Activated CD8-positive, alpha-beta memory T cell treated with anti-CD3 and anti-CD28 coated beads, Interleukin-2, amount 50 U/mL, for 48 hours (primary cell): ENCODE measurements around the gene AGPAT2.
A peak's percentile ranks its signal among the peaks of the same experiment; 100 is the strongest.

Experiments
- DNase-seq: peaks from one replicate; pipeline ENCODE4 v3.0.0-alpha.2; 2020

AGPAT2 gene

DNA sequence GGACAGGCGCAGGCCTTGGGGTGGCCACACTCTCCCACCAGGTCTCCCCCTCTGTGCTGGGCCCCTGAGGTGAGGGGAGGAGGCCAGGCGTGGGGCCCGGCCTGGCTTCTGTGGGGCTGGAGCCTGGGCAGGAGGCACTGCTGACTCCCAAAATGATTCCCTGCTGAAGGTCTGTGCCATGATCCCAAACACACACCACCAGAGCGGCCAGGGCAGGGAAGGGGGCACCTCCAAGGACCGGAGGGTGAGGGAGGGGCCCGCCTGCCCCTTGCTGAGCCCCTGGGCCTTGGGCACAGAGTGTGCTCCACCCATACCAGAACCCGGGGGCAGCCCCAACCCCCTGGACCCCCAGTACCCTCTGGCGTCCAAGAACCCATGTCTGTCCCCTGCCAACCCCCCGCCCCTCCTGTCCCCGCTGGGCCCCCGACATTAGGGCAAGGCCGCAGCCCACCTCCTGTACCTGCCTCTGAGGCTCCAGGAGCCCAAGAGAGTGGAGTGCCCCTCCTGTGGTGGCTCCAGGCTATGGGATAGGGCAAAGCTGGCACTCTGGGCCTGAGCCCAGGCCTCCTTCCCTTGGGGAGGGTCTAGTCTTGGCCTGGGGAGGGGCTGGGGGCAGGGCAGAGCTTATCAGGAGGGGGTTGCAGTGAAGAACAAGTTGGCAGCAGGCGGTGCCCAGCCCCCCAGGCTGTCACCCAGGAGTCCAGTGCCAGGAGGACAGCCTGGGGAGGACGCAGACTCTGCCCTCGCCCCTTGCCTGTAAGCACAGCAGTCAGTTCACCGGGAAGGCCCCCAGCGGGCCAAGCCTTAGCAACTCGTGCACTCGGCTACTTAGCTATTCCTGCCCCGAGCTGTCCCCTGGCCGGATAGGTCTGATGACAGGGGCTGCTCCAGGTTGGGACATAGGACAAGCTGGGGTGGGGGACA is 27.1 kb downstream of the AGPAT2 start:
- no peak for DNase-seq

DNA sequence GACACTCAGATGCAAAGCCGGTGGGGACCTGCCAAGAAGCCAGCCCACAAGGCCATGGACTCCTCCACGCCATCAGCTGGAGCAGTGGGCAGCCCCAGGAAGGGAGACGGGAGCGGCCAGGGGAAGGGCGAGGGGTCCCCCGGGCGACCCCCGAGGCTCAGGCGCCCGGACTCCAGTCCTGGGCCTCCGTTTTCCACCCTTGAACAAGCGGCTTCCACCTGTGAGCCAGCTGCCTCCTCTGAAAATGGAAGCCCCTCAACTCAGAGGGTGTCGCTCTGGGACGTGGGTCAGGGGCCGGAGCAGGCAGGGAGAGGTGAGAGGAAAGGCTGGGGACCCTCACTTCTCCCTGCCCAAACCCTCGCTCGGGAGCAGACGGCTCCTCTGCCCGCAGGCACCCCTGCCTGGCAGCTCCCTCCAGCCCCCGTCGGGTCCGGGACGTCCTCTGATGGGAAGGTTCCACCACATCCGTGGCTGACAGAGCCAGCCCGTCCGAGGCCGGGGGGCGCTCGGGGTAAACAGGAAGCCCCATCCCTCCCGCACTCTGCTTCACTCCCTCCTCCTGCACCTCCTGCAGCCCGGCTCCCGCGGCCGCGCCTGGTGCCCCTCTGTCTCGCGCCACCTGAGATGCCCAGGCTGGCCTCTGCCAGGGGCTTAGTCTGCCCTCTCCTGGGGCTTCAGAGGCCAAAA is 28.3 kb downstream of the AGPAT2 start:
- DNase-seq, result no peak

DNA sequence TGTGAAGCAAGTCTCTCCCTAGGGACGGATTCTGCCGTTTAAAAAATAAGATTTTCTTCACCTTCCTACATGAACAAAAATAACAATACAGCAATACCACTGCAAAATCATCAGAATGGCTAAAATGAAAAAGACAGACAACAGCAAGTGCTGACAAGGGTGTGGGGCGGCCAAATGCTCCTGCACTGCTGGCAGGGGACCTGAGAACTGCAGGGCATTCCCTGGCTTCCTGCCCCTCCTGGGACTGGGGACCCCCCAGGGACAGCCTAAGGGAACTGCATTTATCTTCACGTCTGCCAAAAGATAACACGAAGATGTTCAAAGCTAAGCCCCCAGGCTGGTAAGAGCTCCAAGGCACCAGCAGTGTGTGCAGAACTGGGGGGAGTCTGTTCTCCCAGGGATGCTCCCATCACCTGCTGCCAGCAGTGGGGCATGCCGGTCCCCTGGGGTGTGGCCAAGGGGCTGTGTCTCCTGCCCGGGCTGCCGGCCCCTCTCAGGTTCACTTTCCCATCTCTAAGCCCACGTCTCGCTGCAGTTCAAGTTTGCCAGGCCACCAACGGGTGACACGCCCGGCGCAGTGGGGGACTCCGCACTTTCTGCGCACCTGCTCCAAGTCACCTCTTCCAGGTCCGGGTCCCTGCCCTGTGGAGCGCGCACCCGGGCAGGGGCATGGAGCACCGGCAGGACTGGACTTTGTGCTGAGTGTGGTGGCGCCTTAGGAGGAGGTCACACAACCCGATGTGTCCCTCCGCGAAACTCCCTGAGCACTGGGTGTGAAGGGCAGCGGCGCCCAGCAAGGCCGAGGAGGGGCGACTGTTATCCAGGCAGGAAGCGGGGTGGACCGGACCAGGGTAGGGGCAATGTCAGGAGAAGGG is 29.0 kb downstream of the AGPAT2 start:
- no peak for DNase-seq

DNA sequence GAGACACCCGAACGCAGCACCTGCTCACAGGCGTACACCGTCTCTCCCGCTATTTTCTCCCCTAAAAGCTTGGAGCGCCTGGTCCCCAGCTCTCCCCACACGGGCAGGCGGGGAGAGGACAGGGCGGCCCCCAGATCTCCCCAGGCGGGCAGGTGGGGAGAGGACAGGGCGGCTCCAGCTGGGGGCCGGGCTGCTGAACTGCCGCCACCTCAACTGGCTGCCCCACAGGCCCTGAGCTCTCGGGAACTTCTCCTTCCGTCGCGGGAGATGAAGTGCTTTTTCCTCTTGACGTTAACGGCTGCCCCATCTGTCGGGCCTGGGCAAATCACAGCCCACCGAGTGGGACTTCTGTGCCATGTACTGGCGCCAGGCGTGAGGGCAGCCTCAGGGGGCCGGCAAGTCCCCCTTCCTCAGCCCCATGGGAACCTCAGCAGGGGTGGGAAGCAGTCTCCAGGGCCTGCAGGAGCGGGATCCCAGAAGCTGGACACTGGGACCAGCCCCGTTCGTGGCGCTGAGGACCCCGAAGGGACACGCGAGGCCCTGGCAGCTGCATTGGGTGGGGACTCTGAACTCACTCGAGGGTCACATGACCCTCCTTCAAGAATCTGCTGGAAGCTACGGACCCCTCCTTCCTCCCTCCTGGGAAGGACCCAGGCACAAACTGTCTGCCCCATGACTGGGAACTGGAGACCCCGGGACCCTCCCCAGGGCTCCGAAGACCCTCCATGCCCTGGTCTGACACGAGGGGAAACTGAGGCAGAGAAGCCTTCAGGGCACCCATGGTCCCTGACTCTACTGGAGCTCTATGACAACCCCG is 30.3 kb downstream of the AGPAT2 start:
- no peak for DNase-seq

DNA sequence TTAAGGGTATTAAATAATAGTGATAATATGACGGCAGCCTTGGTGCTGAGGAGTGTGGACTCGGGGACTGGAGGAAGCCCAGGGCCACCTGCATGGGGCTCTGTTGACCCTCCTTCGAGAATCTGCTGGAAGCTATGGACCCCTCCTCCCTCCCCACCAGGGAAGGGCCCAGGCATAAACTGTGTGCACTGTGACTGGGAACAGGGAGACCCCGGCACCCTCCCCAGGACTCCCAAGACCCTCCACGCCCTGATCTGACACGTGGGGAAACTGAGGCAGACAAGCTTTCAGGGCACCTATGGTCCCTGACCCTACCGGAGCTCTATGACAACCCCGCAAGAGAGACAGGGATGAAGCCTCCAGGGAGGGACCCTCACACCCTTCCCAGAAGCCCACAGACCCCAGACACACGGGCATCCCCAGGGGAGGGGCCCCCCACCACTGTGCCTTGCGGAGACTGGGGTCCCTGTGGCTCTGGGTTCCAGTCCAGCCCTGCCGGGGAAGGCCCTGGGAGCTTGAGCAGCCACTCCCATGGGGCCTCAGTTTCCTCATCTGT is 31.0 kb downstream of the AGPAT2 start:
- no peak for DNase-seq

DNA sequence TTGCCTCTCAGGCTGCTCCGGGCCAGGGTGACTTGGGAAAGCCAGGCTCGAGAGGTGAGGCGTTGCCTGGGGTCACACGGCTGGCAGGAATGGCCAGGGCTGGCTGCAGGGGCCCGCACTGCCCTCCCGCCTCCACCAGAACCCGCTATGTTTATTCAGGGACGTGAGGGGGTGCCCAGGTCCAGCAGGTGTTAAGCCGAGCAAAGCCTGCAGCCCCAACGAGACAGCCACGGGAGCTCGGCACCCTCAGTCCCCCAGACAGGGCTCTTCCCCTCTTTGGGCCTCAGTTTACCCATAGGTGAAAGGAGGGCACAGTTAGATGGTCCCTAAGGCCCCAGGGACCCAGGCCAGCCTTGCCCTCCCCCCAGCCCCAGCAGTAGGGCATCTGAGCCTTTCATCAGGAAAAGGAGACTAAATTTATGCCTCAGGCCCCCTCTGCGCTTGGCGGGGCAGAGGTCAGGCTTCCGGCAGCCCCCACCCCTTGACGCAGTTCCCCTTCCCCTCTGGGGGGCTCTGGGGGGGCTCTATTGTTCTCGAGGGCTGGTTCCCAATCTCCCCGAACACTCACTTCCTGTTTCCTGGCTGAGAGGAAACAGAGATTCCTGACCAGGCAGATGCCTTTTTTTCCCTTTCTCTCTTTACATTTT is 31.6 kb downstream of the AGPAT2 start:
- no peak for DNase-seq

DNA sequence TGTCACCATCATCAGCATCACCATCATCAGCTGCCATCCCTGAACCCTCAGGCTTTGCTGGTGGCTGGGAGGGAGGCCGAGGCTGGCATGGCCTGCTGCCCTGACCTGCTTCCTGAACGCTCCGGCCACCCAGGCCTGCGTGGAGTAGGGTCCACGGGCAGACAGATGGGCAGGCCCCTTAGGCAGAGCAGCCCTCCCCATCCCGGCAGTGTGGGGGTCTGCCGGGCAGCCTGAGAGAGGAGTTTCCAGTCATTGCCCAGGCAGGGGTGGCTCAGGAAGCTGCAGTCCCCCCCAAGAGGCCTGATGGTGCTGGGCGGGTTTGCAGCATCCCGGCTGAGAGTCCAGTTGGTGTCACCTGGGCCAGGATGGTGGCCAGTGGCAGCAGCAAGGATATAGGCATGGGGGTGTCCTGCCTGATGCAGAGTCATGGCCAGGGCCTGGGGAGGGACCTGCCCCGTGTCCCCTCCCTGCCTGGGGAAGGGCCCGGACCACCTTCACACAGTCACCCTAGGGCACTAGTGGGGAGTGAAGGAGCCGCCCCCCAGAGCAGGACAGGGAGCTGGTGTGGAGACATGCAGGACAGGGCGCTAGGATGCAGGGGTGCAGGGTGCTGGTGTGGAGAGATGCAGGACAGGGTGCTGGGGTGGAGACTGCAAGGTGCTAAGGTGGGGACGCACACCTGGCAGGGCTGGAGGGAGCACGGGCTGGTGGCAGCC is 32.3 kb downstream of the AGPAT2 start:
- DNase-seq, result no peak

DNA sequence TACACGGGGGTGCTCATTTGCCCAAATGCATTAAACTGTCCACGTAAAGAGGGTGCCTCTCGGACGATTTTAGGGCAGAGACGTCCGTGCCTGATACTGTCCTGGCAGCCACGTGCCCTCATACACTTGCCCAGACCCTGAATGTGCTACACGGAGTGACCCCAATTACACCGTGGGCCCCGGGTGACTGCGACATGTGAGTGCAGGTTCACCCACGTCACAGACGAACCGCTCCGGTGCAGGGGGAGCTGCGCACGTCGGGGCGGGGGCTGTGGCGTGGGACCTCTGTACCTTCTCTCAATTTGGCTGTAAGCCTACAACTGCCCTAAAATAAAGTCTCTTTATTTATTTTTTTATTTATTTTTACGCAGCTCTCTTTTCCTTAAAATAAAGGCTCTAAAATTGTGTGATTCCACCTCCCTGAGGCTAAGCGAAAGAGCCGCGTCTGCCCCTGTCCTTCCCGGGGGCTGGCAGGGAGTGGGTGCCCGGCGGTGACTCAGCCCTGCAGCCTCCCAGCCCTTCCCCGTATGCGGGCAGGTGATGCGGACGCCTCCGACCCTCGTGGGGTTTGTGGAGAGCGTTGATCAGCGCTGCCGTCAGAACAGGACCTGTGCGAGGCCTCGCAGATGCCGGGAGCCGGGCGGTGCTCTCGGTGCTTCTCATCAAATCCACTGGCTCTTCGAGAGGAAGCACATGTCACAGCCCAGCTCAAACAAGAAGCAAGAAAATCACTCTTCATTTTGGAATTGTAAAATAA is 33.8 kb downstream of the AGPAT2 start:
- DNase-seq, result no peak

DNA sequence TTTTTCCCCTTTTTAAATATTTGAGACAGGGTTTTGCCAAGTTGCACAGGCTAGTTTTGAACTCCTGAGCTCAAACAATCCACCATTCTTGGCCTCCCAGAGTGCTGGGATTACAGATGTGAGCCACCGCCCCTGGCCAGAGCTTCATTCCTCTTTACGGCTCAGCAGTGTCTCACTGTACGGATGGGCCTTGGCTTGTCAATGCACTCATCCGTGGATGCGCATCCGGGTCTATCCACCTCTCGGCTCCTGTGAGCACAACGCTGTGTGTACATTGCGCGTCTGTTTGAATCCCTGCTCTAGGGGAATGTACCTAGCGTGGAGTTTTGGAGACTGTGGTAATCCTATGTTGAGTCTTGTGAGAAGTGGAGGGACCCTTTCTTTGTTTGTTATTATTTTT is 35.4 kb downstream of the AGPAT2 start:
- no peak for DNase-seq

DNA sequence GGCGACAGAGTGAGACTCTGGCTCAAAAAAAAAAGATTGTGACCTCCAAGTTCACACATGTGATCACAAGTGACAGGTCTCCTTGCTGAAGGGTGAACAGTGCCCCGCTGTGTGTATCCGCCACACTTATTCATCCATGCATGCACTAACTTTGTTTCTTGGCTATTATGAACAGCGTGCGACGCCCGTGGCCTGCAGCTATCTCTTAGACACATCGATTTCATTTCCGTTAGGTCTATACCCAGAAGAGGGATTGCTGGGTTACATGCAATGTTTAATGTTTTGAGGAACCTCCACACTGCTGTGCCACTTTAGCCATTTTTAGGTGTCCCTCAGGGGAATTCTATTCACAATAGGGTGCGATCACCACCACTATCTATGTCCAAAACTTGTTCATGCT is 36.6 kb downstream of the AGPAT2 start:
- DNase-seq, result no peak

DNA sequence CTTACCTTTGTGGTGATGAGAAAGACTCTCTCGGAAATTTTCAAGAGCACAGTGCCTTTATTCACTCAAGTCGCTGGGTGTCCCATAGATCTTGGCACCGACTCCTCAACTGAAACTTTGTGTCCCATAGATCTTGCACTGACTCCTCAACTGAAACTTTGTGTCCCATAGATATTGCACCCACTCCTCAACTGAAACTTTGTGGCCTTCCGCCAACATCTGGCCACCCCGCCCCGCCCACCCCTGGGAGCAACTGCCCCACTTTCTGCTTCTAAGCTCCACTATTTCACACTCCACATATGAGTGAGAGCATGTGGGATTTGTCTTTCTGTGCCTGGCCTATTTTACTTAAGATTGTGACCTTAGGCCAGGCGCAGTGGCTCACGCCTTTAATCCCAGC is 37.2 kb downstream of the AGPAT2 start:
- DNase-seq, result no peak

DNA sequence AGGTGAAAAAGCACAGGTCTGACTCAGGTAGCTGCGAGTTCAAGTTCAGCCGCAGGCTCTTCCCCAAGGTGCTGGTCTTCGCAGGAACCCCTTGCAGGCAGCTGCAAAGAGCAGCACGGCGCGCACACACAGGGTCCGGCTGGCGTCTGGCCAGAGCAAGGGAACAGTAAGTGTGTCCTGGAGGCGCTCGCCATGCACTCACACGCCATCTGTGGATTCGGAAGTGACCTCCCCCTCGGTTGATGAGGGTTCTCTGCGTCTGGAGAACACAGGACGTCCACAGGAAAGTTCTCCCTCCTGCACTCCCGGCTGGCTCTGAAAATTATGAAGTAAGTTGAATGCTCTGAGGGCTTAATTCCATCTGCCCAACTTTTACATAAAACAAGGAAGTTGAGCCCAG is 38.5 kb downstream of the AGPAT2 start:
- DNase-seq, result no peak

DNA sequence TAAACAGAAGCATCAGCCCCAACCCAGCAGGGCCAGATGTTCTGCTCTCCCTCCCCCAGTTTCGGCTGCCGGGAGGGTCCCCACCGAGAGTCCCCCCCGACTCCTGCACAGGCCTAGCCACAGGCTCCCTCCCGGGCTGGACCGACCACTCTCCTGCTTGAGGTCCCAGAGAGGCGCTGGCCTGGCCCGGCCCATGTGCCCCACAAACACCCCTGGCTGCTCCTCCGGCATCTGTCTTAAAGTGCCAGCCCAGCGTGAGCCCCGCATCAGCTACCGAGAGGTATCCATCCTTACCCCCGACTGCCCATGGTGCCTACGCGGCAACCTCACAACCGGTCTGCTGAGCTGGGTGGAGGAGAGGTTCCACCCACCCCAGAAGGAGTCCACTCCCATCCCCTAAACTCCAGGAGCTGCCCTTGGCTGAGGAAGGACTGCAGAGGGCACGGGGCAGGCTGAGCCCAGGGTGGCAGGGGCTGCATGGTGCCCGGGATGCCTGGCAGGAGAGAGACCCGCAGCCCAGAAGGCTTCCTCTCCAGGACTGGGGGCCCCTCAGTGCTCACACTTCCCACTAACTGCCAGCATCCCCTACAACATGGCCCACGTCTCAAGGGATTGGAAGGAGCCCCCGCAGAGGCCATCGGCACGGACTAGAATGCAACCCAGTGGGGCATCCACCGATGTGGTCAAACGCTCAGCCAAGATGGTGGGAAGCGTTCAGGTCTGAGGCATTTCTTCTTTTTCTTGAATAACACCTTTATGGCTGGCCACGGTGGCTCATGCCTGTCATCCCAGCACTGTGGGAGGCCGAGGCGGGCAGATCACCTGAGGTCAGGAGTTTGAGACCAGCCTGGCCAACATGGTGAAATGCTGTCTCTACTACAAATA is 40.2 kb downstream of the AGPAT2 start:
- no peak for DNase-seq

DNA sequence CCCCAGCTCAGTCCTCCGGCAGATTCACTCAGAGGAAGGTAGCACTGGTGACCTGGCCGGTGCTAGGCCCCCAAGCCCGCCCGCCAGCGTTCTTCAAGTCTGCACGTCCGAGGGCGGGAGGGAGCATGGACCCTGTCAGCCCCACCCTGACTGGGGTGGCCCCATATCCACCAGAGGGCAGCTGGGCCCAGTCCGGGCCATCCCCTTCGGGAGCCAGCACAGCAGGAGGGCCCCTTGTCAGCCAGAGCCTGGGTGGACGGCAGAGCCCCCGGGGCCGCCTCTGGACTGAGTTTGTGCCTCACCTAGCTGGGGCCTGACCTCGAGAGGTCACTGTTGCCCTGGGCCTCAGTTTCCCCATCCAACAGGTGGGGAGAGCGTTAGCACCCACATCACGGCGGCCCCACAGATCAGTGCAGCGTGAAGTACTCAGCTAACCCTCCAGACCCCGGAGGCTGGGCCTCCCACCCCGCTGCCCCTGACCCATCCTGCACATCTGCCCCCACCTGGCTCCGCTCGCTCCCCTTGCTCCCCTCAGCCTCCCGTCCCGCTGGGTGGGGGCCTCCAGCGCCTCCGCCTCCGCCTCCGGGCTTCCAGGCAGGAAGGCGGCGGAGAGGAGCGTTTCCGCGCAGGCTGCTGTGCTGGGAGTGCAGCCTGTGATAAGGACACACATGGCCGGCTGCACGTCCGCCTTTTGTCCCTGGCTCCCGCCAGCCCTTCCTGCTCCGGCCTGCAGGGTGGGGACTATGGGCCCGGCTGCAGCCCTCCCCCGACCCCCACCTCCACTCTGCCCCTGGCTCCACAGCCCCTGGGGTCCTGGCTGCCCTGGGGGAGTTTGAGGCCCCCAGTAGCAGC is 41.1 kb downstream of the AGPAT2 start:
- no peak for DNase-seq

DNA sequence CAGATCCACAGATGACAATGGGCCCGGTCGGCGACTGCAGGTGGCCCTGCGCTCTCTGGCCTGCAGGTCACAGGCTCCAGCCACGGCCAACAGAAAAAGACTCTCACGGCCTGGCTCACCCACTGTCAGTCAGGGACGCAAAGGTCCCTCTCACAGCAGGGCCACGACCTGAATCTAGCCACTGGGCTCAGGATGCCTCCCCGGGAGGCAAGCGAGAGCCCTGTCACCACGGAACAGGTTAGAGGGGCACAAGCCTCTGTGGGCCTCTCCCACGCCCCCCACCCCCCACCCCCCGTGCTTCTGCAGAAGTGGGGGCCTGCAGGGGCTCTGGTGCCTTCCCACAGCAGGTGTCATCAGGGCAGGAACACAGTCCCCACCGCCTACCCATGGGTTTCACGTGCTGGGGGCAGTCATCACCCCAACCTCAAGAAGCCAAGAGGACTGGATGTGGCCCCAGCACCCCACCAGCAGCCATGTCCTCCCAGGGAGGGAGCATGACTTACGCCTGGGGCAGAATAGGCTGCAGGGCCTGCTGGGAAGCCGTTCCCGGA is 41.8 kb downstream of the AGPAT2 start:
- no peak for DNase-seq

DNA sequence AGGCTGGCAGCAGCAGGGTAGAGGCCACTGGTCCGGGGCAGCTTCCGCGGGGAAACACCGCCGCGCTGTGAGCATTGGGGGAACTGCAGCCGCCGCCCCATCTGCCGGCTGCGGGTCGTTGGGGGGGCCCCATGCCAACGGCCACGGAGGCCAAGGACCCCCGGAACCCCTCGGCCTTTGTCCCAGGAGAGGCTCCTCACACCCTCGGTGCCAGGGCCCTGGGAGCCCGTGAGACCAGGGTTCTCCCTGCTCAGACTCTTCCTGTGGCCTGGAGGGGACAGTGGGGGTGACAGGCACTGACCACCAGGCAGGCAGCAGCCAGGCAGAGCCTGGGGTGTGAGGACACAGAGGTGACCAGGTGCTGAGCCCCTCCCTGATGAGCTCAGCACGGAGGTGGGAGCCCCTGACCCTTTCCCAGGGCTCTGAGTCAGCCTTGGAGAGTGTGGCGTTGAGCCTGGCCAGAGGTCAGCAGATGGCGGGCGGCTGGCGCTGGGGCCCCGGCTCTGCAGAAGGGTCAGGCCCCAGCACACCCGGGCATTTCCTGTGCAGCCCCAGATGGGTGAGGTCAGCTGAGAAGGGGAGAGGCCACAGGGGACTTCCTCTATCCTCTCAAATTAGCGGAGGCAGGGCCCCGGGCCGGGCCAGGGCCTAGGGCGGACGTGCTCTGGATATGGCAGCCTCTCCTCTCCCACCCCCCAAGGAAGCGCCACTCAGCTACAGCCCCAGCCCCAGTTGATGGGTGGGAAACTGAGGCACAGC is 42.5 kb downstream of the AGPAT2 start:
- DNase-seq, result peak; percentile 91

DNA sequence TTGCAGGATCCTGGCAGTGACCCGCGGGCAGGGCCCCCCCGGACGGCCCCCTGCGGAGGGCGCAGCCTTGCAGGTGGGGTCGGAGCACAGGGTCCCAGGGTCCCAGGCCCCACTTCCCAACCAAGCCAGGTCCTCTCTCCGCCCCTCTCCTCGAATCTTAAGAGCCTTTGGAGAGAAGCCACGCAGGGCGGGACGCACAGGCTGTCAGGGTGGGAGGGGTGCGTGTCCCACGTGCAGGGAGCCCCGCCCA is 43.0 kb downstream of the AGPAT2 start:
- no peak for DNase-seq
